GM13976 (cell line): ENCODE measurements around the gene NEK7.
"Not testable (repeated sequence)": the region's sequence is repeated elsewhere in the genome, so short reads cannot be mapped to it uniquely, and the experiment has no call there.

Experiments
- DNase-seq: peaks from one replicate; pipeline ENCODE4 v3.0.0; 2012; ENCODE audit warnings: low spot score
- CTCF ChIP-seq: IDR thresholded peaks from 2 replicates; pipeline ENCODE4 v1.5.1; 2012; ENCODE audit warnings: borderline replicate concordance, mild to moderate bottlenecking; ENCODE audit not compliant: insufficient read depth; ENCODE audit errors: extremely low read depth, missing control alignments, control extremely low read depth
- in situ Hi-C: fragments of 300-500 bp; cut with MboI; formaldehyde crosslinking; loops from one replicate; pipeline ENCODE4 v1.12.0; 2022; ENCODE audit warnings: low sequenced_read_pairs, mixed read lengths, inconsistent platforms; ENCODE audit not compliant: unreplicated experiment

The NEK7 gene

GRCh38 chr1:198123133-198123532, 33.7 kb upstream of the NEK7 start:
- DNase-seq: no peak
- TF ChIP-seq CTCF: no peak
- in situ Hi-C loops: no loop called here

- no peak for TF ChIP-seq CTCF
- in situ Hi-C loops: no loop called here
- DNase-seq: no peak
Measured at GRCh38 chr1:198124673-198125072, 32.1 kb upstream of the NEK7 start.

GRCh38 chr1:198125995-198126735, 30.6 kb upstream of the NEK7 start:
- DNase-seq: no peak
- in situ Hi-C loops: no loop called here
- no peak for TF ChIP-seq CTCF

- no peak for DNase-seq
- in situ Hi-C loops: no loop called here
- no peak for TF ChIP-seq CTCF
Measured at GRCh38 chr1:198128533-198128932, 28.3 kb upstream of the NEK7 start.

DNA sequence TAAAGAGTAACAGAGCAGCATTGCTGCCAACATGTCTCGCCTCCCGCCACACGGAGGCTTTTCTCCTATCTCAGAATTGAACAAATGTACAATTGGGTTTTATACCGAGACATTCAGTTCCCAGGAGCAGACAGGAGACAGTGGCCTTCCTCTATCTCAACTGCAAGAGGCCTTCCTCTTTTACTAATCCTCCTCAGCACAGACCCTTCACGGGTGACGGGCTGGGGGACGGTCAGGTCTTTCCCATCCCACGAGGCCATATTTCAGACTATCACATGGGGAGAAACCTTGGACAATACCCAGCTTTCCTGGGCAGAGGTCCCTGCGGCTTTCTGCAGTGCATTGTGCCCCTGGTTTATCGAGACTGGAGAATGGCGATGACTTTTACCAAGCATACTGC, 26.7 kb upstream of the NEK7 start:
- in situ Hi-C loops, DNase-seq: not testable (repeated sequence)

DNA sequence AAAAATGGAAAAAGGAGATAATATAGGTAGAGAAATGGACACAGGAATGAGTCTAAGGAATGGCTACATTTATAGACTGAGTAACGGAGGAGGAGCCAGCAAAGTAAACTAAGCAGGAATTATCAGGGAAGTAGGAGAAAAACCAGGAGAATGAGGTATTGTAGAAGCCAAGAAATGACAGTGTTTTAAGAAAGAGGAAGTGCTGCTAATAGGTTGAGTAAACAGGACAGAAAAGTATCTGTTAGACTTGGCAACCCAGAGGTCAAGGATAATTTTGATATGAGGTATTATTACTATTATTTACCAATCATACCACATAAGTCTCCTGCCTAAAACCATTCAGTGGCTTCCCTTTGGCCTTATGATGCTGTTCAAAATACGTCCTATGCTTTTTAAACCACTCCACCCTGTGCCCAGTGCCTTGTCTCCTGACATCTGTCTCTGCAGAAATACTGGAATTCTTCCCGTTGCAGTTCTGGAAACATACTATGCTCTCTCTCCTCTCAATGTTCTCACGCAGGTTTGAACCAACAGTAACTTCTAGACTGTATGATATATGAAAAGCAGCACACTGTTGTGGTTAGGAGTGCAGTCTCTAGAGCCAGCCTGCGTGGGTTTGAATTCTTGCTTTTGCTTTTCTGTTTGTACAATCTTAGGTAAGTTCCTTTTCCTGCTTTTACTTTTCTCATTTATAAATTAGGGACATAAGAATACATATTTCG, 24.6 kb upstream of the NEK7 start:
- DNase-seq: peak; percentile 38
- no peak for TF ChIP-seq CTCF
- in situ Hi-C loops: no loop called here

- no peak for DNase-seq
- TF ChIP-seq CTCF: no peak
- in situ Hi-C loops: no loop called here
Measured at GRCh38 chr1:198134252-198134651, 22.5 kb upstream of the NEK7 start.
